WI38 (cell line): ENCODE results near the gene EFL1.
"Not testable (repeated sequence)": the region's sequence is repeated elsewhere in the genome, so short reads cannot be mapped to it uniquely, and the experiment has no call there.

Experiments
- H3K4me3 ChIP-seq: 2 replicates; pipeline ENCODE4 v1.5.1; 2011; ENCODE audit warnings: low read depth, mild to moderate bottlenecking, control low read depth, low read length
- CTCF ChIP-seq: IDR thresholded peaks from 2 replicates; pipeline ENCODE4 v1.5.1; 2012; ENCODE audit warnings: low read depth, mild to moderate bottlenecking, control low read depth, low read length

EFL1 gene

GRCh38 chr15:82303956-82304777 lies 41.6 kb upstream of the EFL1 start:
- no peak for TF ChIP-seq CTCF
- no peak overlapping the region for H3K4me3 ChIP-seq

GRCh38 chr15:82301296-82302016 lies 38.9 kb upstream of the EFL1 start:
- TF ChIP-seq CTCF: no peak

DNA sequence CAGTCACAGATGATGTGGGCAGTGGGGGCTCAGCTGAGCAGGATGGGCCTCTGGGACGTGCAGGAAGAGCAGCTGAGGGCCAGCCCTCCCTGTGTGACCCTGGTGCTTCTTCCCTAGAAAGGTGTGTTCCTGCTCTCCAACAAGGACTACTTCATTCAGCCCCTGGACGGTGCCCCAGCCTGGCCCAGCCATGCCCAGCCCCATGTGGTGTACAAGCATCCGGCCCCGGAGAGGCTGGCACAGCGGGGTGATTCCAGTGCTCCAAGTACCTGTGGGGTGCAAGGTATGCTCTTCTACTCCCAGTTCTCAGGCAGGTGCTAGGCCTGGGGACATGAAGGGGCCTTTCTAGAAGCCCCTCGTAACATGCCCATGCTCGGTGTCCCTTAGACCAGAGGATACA lies 38.3 kb upstream of the EFL1 start:
- no peak overlapping the region for H3K4me3 ChIP-seq
- no peak for TF ChIP-seq CTCF

More at GRCh38 chr15:82301296-82302016, 38.9 kb upstream of the EFL1 start:
- H3K4me3 ChIP-seq: no peak overlapping the region

DNA sequence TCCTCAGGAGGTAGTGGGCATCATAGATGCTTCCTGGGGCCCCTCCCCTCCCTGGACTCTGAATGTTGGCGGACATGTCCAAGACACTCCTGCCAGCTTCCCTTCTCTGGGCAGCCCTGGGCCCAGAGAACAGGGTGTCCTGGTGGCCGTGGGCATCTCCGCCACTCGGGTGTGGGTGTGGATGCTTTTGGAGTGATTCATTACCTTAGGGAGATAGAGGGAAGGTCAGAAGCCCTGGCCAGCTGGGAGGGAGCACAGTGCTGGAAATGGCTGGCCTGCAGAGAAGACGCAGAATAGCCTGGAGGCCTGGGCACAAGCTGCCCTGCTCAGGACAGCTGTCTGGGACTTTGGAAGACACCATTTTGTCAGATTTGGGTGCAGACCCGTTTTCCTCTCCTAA lies 37.8 kb upstream of the EFL1 start:
- H3K4me3 ChIP-seq: not testable (repeated sequence)

GRCh38 chr15:82299511-82299914 lies 37.0 kb upstream of the EFL1 start:
- H3K4me3 ChIP-seq: not testable (repeated sequence)

DNA sequence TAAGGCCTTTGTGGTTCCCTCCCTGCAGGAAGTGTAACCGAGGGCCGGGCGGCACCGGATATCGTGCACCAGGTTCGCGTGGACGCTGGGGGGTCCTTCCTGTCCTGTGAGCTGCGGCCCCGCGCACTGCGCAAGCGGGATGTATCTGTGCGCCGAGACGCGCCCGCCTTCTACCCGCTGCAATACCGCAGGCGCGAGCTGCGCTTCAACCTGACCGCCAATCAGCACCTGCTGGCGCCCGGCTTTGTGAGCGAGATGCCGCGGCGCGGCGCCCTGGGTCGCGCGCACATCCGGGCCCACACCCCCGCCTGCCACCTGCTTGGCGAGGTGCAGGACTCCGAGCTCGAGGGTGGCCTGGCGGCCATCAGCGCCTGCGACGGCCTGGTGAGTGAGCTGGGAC lies 36.0 kb upstream of the EFL1 start:
- no peak for TF ChIP-seq CTCF
- no peak overlapping the region for H3K4me3 ChIP-seq

DNA sequence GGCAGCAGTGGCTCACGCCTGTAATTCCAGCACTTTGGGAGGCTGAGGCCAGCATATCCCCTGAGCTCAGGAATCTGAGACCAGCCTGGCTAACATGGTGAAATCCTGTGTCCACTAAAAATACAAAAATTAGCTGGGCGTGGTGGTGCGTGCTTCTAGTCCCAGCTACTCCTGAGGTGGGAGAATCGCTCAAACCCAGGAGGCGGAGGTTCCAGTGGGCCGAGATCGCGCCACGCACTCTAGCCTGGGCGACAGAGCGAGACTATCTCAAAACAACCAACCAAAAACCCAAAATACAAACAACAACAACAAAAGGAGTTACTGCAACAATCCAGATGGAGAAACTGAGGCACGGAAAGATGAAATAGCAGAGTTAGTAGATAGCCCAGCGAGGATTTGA lies 35.5 kb upstream of the EFL1 start:
- TF ChIP-seq CTCF: no peak
- no peak overlapping the region for H3K4me3 ChIP-seq

DNA sequence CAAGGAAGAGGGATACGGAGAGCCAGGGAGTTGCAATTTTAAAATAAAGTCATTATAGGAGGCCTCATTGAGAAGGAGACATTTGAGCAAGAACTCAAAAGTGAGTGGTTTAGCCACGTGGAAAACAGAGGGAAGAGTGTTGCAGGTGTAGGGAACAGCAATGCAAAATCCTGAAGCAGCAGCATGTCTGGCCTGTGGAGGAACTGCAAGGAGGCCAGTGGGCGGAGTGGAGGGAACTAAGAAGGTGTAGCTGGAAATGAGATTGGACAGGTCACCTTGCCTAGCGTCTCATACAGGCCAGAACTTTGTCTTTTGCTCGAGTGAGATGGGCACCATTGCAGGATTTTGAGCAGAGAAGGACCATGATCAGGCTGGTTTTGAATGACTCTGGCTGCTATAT lies 35.0 kb upstream of the EFL1 start:
- TF ChIP-seq CTCF: no peak
- no peak overlapping the region for H3K4me3 ChIP-seq
